Astrocyte of the cerebellum (primary cell): ENCODE measurements around the gene ITPR2.

Experiments
- DNase-seq: peaks from one replicate; pipeline ENCODE4 v3.0.0-alpha.2; 2011; ENCODE audit warnings: low read depth
- H3K4me3 ChIP-seq: 2 replicates; pipeline ENCODE4 v1.5.1; 2011; ENCODE audit warnings: mild to moderate bottlenecking, low read depth, low read length, moderate library complexity
- in situ Hi-C: cut with HindIII; loops from 2 replicates; pipeline ENCODE4 v1.10.0; 2017; ENCODE audit warnings: low sequenced_read_pairs
- TF ChIP-seq, protein P1 (sequence below): IDR thresholded peaks from 2 replicates; pipeline ENCODE4 v1.5.1; 2012; ENCODE audit warnings: low read length, low read depth, moderate library complexity, mild to moderate bottlenecking; ENCODE audit errors: missing control alignments

The ITPR2 gene

DNA sequence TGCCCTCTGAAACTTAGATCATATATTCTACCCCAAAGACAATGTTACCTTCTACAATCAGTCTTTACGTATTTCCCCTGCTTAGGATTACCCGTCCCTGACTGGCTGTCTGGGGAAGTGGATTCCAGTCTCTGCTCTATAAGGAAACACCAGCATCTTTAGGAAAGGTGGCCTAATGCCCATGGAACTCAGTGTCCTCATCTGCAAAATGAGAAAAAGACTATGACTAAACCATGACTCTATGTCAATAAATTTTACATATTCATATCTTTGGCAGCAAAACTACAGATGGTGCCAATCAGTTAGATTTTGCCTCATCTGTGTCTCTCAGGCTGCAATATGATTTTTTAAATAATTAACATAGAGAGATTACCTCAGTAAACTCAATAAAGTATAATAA, 133.8 kb downstream of the ITPR2 start:
- no peak overlapping the region for H3K4me3 ChIP-seq
- TF ChIP-seq, protein P1, sequence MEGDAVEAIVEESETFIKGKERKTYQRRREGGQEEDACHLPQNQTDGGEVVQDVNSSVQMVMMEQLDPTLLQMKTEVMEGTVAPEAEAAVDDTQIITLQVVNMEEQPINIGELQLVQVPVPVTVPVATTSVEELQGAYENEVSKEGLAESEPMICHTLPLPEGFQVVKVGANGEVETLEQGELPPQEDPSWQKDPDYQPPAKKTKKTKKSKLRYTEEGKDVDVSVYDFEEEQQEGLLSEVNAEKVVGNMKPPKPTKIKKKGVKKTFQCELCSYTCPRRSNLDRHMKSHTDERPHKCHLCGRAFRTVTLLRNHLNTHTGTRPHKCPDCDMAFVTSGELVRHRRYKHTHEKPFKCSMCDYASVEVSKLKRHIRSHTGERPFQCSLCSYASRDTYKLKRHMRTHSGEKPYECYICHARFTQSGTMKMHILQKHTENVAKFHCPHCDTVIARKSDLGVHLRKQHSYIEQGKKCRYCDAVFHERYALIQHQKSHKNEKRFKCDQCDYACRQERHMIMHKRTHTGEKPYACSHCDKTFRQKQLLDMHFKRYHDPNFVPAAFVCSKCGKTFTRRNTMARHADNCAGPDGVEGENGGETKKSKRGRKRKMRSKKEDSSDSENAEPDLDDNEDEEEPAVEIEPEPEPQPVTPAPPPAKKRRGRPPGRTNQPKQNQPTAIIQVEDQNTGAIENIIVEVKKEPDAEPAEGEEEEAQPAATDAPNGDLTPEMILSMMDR, result no peak
- no peak for DNase-seq
- in situ Hi-C loops, result no loop called here

DNA sequence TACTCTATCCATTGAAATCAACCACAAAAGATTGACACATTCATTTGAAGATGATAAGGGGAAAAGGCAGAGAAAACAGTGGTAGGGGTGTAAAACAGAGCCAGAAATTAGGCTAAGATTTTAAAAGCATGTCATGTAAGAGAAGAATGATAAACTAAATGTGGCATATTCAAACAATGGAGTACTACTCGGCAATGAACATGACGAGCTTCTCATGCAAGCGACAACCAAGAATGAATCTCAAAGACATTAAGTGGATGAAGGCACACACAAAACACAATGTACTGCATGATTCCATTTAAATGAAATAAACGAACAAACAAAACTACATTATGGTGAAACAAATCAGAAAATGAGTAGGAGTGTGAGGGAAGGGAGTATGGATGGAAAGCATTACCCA, 134.8 kb downstream of the ITPR2 start:
- TF ChIP-seq, protein P1, result no peak
- in situ Hi-C loops, result no loop called here
- no peak overlapping the region for H3K4me3 ChIP-seq
- DNase-seq, result no peak

DNA sequence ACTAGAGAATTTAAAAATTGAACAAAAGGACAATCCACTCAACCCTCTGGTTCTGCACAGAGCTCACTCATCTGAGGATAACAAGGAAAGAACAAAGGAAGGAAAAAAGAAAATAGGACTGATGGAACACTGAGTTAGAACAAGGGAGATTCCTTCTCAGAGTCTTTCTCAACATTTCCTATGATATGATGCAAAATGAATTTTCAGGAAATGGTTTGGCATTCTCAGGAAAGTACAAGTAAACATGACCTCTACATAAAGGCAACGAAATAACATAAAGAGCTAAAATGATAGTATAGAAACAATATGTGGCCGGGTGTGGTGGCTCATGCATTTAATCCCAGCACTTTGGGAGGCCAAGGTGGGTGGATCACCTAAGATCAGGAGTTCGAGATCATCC, 135.8 kb downstream of the ITPR2 start:
- DNase-seq, result no peak
- in situ Hi-C loops, result no loop called here
- H3K4me3 ChIP-seq, result no peak overlapping the region
- TF ChIP-seq, protein P1, result no peak

DNA sequence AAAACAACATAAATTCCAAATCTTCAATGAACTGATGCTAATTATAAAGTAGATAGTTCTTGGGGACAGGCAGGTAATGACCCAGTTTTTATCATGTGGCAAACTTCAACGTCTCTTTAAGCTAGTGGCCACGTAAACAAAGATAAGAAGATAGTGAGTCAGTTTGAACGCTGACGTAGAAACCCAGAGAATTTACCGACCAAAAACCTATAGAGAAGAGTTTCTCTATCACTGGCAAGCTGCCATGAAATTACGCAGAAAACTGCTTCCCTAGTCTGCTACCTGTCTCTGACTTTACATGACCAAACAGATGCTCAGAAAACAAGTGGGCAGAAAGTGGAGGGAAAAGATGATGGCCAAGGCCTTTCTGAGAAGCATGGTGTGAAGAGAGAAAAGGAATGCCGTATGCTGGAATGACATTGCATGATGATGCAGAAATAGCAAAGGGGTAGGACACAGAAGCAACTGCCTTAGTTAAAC, 136.3 kb downstream of the ITPR2 start:
- TF ChIP-seq, protein P1, result no peak
- DNase-seq, result no peak
- in situ Hi-C loops, result no loop called here
- H3K4me3 ChIP-seq, result no peak overlapping the region

DNA sequence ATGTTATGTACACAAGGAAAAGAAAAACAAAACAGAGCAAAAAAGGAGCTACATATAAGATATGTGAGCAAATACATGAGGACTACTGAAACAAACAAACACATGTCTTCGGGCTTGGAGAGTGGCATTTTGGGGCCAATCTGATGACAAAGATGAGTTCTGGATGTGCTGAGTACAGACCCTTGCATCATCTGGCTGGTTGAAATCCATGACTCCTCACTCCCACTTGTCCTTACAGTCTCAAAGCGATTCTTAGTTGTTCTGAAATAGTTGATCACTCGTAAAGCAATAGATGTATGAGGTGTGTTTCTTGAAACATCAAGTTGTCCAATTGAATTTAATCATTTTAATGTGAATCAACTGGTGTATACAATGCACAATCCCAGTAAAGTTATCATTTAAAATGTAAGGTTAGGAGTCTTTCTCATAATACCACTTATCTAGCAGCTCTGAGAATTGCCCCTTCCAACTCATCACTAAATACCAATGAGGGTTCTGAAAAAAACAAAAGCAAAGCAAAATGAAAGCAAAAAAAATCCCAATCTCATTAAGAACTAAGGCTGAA, 136.9 kb downstream of the ITPR2 start:
- TF ChIP-seq, protein P1, result no peak
- no peak overlapping the region for H3K4me3 ChIP-seq
- in situ Hi-C loops, result no loop called here
- DNase-seq, result no peak

DNA sequence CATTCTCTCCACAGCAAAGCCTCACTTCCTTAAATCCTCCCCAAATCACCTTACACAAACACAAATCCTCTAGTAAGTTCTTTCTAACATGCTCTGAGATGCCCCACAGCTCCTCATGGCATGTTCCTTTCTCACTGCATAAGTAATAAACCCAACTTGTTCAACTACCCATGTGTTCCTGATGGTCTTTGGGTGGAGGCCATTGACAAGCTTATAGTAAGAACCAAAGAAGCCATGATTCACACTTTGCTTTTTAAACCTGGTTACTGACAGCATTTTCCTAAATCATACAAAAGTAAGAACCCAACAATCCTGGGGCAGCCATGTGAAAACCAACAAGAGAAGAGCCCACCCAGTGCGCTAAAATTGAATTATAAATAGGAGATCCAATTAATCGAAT, 138.6 kb downstream of the ITPR2 start:
- no peak overlapping the region for H3K4me3 ChIP-seq
- TF ChIP-seq, protein P1, result no peak
- DNase-seq, result no peak
- in situ Hi-C loops, result no loop called here
